ENCODE measurements around the gene NPTX2.
A peak's percentile ranks its signal among the peaks of the same experiment; 100 is the strongest.
"Not testable (repeated sequence)": the region's sequence is repeated elsewhere in the genome, so short reads cannot be mapped to it uniquely, and the experiment has no call there.

The NPTX2 gene

GRCh38 chr7:98617051-98617959 is at the start of gene NPTX2:
TSS of gene NPTX2 (plus strand) at chr7:98617285. CDS start at chr7:98617462, 177 bp downstream.
- peak; percentile 47 for DNase-seq (ENCODE audit: low read depth)
- peak within 1 kb of the TSS; percentile 47 for H3K4me3 ChIP-seq (replicated peaks; ENCODE audit: low read depth, low read length)

GRCh38 chr7:98567991-98568390 is 49.1 kb upstream of the NPTX2 start:
- H3K4me3 ChIP-seq (replicated peaks; ENCODE audit: low read depth, low read length), result no peak overlapping the region
- DNase-seq (ENCODE audit: low read depth), result no peak
- TF ChIP-seq CTCF (IDR thresholded peaks at IDR 0.05; ENCODE audit: low read length, missing control alignments), result no peak

More at GRCh38 chr7:98617051-98617959, at the start of gene NPTX2:
- TF ChIP-seq CTCF (IDR thresholded peaks at IDR 0.05; ENCODE audit: low read length, missing control alignments), result no peak

GRCh38 chr7:98568891-98569290 is 48.2 kb upstream of the NPTX2 start:
- peak; percentile 10 for DNase-seq (ENCODE audit: low read depth)
- no peak overlapping the region for H3K4me3 ChIP-seq (replicated peaks; ENCODE audit: low read depth, low read length)
- TF ChIP-seq CTCF (IDR thresholded peaks at IDR 0.05; ENCODE audit: low read length, missing control alignments), result no peak

GRCh38 chr7:98569691-98570337 is 47.3 kb upstream of the NPTX2 start:
- no peak overlapping the region for H3K4me3 ChIP-seq (replicated peaks; ENCODE audit: low read depth, low read length)
- DNase-seq (ENCODE audit: low read depth), result peak; percentile 49
- TF ChIP-seq CTCF (IDR thresholded peaks at IDR 0.05; ENCODE audit: low read length, missing control alignments), result no peak

- DNase-seq (ENCODE audit: low read depth), result no peak
- H3K4me3 ChIP-seq (replicated peaks; ENCODE audit: low read depth, low read length), result no peak overlapping the region
- TF ChIP-seq CTCF (IDR thresholded peaks at IDR 0.05; ENCODE audit: low read length, missing control alignments), result no peak
Measured at GRCh38 chr7:98571006-98571405, 46.1 kb upstream of the NPTX2 start.

GRCh38 chr7:98571986-98572385 is 45.1 kb upstream of the NPTX2 start:
- no peak overlapping the region for H3K4me3 ChIP-seq (replicated peaks; ENCODE audit: low read depth, low read length)
- no peak for TF ChIP-seq CTCF (IDR thresholded peaks at IDR 0.05; ENCODE audit: low read length, missing control alignments)
- no peak for DNase-seq (ENCODE audit: low read depth)

- not testable (repeated sequence) for DNase-seq (ENCODE audit: low read depth); H3K4me3 ChIP-seq (replicated peaks; ENCODE audit: low read depth, low read length)
Measured at GRCh38 chr7:98572716-98573115, 44.4 kb upstream of the NPTX2 start.
